ENCODE measurements around the gene APLNR.
"Not testable (repeated sequence)": the region's sequence is repeated elsewhere in the genome, so short reads cannot be mapped to it uniquely, and the experiment has no call there.

The APLNR gene
- total RNA-seq = 0 reads per million in 3 experiments

DNA sequence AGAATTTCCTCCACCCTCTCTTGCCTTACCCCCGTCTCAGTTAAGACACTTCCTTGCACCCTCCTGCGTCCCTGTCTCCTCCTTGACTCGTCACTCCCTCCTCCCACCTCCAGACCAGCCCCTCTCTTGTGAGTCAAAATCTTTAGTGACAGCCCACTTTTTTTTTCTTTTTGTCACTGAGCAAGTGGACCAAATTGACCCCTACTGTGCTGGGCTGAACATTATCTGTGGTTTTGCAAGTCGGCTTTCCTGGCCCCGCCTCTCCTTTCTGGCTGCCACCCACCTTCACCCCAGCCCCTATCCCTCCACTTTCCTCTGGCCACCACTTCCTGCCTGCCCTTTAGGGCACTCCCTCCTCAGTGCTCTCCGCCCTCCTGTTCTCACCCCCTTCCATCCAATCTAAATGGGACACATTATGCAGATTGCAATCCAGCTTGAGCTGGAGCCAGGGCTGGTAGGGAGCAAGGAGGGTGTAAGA lies at the start of gene APLNR:
Gene APLNR, minus strand, starts transcription at position 47 of the 478 bp plus-strand sequence. CDS start 246 bp downstream, outside the sequence.
- DNase-seq = no peak

DNA sequence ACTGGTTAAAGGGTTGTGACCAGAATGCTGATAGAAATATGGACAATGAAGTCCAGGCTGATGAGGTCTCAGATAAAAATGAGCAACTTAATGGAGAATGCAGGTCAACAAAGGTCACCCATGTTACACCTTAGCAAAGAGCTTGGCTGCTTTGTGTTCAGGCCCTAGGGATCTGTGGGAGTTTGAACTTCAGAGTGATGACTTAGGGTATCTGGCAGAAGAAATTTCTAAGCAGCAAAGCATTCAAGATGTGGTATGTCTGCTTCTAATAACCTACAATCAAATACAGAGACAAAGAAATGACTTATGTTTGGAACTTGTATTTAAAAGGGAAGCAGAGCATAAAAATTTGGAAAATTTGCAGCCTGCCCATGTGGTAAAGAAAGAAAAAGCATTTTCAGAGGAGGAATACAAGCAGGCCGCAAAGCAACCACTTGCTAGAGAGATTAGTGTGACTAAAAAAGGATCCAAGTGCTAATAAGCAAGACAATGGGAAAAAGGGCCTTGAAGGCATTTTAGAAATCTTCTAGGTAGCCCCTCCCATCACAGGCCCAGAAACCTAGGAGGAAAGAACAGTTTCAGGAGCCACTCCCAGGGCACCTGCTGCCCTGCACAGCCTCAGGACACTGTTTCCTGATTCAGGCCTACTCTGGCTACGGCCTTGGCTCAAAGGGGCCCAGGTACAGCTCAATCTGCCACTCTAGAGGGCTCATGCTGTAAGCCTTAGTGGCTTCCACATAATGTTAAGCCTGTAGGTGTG lies 46.4 kb upstream of the APLNR start:
- no peak for DNase-seq

DNA sequence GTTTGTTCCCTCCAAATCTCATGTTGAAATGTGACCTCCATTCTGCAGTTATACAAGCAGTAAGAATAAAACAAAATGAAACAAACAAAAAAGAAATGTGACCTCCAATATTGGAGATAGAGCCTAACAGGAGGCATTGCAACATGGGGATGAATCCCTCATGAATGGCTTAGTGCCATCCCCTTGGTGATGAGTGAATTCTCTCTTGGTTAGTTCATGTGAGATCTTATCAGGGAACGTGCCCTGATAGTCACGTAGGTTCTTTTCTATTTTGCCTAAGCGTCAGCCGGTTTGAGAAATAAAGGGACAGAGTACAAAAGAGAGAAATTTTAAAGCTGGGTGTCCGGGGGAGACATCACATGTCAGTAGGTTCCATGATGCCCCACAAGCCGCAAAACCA lies 44.5 kb upstream of the APLNR start:
- DNase-seq = not testable (repeated sequence)

DNA sequence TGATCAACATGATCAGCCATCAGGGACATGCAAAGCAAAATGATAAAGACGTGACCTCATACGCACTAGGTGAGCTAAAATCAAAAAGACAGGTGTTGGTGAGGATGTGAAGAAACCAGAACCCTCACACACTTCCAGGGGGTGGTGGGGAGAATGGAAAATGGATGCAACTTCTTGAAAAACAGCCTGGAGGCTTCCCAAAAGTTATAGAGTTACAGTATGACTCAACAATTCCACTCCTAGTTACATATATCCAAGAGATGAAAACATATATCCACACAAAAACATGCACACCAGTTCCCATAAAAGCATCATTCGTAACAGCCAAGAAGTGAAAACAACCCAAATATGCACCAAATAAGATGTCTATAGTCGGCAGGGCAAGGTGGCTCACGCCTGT lies 42.1 kb upstream of the APLNR start:
- no peak for DNase-seq

DNA sequence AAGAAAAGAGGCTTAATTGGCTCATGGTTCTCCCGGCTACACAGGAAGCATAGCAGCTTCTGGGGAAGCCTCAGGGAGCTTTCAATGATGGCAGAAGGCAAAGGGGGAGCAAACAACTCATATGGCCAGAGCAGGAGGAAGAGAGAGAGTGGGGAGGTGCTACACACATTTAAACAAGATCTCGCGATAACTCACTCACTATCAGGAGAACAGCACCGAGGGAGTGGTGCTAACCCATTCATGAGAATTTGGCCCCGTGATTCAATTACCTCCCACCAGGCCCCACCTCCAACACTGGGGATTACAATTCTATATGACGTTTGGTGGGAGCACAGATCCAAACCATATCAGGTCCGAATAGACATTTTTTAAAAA lies 41.7 kb upstream of the APLNR start:
- DNase-seq = no peak

DNA sequence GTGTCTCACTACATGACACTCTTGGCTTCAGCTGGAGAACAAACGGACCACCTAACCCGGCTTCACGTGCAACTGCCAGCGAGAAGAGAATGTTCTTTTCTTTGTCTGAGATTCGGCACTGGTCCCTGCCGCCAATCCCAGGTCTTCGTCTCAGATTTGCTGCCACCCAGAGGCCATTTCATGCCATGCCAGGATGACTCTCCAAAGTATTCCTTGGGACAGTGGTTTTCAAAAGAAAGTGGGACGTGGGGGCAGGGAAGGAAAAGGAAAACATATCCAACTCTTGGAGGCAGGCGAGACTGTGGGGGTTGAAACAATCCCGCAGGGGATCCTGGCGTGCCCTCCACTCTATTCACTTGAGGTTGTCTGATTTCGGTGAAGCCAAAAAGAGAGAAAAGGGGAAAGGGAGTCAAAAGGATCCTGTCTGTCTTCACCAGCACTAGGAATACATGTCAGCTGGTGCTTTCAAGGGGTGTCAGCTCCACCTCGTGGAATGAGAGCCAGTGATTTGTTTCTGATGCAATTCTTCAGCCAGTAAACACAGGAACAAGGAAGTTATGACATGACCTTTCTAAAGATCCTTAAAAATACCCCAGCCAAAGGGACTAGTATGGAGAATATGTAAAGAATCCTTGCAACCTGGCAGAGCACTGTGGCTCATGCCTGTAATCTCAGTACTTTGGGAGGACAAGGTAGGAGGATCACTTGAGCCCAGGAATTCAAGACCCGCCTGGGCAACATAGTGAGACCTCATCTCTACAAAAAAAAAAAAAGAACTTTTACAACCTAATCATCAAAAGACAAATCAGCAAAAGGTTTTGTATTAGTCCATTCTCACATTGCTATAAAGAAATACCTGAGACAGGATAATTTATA lies 41.0 kb upstream of the APLNR start:
- DNase-seq = no peak

DNA sequence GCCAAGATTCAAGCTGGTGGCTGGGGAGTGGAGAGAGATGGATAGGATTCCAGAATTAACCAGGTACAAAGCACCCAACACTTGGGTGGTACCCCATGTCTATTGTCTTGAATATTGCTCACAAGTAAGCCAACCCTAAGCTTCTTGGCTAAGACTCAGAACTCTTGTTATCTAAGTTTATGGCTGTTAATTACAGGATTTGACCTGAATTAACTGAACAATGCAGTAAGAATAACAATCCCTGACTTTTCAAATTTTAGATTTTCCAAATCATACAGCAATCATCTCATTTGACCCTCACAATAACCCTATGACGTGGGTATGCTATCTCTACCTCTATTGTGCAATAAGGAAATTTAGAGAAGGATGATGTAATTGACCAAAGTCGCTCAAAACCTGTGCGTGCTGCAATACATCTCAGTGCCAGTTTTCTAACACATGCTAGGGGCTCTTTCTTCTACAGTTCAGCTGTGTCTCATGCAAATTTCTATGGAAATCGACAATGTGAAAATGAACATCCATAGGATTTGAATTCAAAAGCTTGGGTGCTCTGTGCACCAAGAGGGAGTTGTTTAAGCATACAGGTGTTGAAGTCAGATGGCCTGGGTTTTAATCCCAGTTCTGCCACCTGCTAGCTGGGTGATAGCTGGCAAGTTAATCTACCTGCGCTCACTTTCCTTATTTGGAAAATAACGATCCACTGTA lies 40.1 kb upstream of the APLNR start:
- DNase-seq = no peak

DNA sequence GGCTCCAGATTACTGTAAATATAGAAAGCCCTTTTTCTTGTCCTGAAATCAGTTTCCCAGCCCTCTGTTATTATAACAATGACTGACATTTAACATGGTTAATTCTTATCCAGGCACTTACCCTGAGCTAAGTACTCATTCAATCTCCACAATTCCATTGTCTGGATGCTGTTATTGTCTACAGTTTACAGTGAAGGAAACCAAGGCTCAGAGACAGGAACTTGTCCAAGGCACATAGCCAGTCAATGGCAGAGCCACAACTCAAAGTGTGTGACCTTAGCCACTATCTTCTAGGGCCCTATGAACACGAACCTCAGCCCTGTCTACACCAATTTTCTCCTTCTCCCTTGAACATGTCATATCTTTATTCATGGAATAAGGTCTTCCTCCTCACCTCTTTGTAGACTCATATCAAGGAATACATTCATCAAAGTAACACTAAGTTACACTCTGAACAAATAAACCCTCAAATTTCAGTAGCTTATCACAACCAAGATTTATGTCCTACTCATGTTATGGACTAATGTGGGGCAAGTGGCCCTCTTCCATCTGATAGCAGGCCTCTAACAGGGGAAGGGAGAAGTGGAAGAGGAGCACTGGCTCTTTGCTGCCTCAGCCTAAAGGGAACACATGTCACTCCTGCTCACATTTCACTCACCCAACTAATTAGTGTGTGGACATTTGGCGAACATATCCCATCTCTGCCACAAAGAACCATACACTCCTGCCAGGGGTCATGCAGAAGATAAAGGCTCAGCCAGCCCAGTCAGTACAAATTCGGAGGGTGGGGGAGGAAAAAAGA lies 39.3 kb upstream of the APLNR start:
- no peak for DNase-seq

DNA sequence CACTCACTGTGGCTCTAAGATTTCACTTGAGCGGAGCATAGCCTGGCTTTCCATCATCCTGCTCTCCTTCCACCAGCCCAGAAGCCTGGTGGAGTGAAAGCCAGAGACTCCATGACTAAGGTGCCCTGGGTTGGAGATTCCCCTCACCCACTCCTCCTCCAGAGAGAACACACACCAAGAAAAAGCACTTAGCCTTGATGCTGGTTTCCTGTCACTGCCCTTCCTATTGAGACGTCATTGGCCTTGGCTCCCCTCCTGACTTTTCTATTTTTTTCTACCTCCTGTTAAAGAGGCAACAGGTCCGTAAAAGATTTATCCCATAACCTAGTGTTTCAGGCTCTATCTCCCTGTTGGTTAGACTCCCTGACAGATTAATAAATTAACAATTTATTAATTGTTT lies 38.5 kb upstream of the APLNR start:
- no peak for DNase-seq

DNA sequence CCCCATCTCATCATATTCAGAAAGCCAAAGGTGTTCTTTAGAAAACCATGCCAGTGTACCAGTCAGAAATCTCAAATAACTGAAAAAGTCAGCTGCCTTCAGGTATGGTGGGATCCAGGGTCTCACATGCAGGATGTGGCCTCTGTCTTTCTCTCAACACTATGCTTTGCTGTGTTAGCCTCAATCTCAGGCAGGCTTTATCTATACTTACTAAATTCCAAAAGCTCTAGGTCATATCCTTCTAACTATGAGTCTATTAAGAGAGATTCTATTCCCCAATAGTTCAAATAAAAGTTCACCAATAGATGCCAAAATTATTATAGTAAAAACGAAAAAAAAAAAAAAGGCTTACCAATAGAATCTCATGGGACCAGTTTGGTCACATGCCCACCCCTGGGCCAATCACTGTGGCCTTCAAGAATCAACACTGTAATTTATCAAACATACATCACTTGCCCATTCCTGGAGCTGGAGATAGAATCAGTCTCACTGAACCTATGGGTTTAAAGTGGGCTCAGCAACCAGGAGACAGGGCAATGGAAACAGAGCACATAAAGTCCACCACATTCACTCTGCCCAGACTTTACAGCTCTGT lies 38.0 kb upstream of the APLNR start:
- no peak for DNase-seq

DNA sequence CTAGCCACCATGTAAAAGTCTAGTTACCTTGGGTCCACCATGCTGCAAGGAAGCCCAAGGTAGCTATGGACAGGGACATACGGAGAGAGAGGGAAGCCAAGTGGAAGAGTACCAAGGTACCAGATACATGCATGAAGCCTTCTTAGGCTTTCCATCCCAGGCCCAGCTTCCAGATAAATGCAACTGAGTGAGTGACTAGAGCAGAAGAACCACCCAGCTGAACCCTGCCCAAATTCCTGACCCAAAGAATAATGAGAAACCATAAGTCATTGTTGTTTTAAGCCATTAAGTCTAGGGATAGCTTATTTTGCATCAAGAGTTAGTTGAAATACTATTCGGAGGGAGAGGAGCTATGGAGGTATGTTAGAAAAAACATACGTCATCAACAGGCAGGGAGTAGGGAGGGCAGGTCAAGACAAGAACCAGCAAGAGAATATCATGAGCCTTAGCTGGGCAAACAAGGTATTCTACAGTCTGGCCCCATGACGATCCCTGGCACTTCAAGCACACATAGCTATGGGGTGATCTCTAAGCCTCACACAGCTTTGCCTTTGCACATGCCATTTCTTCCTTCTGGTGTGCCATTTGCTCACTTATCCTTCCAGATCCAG lies 36.5 kb upstream of the APLNR start:
- no peak for DNase-seq

DNA sequence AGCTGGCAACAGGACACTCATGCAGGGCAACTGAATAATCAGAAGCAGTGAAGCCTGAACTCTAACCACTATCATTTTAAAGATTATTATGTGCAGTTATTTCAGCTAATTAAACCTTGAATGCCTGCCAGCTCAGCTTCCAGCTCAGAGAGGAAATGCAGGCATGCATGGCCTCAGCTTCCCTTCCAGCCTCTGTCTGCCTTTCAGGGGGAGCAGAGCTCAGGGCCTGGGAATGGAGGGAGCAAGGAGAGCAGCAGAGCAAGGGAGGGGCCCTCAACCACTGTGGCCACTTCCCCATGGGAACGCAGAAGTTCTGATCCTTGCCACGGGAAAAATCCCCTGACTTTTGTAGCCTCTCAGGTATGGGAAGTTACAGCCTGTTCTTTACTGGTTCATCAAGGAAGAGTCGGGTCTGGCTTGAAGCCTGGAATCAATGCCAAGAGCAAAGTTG lies 32.5 kb upstream of the APLNR start:
- DNase-seq = no peak

DNA sequence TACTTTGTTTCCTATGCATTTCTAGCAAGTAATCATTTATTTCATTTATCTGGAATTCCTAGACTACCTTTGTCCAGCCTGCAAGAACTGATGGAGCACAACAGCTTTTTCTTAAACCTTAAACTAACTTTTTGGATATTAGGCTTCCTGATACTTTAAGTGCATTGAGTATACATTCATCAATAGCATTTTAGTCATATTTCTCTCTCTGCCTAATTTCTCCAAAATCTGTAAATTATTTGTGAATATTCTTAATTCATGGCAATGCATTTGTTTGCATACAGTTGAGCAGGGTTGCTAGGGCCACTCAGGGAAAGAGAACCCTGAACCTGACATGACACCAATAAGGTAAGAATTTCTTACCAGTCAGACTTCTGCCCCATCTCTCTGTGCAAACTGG lies 29.1 kb upstream of the APLNR start:
- no peak for DNase-seq

DNA sequence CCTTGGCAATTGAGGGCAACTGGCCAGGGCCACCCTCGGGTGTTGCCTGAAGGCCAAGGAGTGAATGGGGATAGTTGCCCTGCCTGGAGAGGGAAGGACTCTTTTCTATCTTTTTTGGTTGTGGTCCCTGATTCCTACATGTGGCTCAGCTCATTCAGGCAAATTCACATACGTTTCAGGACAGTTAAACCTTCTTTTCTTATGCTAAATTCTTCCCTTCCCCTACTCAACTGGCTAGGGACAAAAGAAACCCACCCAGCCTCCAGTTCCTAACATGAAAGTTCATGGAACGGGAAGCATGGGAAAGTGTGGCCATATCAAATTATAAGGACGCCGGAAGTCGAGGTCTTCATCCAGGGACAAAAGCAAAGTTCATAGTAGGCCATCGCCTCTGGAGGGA lies 26.3 kb upstream of the APLNR start:
- DNase-seq = no peak

DNA sequence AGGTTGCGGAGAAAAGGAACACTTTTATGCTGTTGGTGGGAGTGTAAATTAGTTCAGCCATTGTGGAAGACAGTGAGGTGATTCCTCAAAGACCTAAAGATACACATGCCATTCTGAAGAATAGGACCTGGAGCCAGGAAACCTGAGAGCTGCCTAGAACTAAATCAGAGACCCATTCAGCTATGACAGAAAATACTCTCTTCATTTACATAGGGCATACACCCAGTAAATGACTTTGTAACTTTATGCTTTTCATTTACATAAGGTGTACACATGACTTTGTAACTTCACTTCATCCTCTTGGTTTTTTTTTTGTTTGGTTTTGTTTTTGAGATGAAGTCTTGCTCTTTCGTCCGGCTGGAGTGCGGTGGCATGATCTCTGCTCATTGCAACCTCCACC lies 25.1 kb upstream of the APLNR start:
- DNase-seq = no peak

DNA sequence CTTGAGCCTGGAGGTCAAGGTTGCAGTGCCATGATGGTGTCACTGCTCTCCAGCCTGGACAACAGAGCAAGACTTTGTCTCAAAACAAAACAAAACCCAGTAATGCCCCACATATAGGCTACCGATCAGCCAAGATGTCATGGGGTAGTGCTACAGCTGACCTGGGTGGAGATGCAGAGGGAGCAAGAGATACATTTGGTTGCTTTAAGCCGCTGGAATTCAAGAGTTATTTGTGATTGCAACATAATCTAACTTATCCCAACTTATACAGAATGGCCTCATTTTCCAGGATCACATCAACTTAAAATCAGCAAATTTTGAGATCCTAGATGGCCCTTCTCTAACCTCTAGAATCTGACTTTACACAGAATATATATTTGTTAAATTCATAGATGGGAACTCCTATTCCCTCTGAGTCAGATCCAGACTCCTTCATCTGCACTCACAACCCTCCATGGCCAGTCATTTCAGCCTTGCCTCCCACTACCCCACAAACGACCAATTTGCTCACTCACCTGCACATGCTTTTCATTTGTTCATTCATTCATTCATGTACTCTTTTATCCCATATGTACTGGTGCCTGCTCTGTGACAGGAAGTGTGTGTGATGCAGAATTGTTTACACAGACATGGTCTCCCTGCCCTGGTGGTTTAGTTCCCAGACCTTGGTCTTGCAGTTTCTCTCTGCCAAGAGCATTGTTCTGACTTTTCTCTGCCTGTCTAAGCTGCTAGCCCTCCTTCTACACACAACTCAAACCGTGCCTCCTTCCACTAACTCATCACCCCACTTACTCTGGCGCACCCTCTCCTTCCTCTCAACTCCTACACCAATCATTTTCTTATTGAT lies 24.1 kb upstream of the APLNR start:
- DNase-seq = no peak

DNA sequence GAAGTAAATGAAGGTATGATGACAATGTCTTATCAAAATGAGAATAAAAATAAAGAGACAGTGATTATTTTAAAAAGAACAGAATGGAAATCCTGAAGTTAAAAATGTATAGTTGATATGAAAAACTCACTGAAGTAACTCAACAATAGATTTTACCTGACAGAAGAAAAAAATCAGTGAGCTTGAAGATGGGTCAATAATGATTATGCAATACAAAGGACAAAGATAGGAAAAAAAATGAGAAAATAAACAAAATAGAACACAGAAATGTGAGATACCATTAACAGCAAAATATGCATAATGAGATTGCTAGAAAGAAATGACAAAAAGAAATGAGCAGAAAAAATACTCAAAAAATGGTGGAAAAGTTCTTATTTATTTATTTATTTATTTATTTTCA lies 19.1 kb upstream of the APLNR start:
- DNase-seq = no peak

DNA sequence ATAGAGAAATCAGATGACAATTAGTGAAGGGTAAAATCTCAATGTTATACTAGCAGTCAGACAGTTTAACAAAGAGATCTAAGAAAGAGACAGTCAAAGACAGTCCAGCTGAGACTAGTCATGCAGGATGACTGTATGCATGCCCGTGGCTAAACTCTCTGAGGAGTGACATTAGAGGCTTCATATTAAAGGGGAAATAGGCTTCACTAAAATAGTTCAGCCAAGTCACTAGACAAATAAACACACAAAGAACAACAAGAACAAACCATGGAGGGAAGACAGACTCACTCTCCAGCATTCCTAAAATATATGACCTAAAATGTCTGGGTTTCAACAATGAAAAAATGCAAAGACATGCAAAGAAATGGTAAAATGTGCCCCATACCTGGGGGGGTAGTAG lies 18.6 kb upstream of the APLNR start:
- no peak for DNase-seq

DNA sequence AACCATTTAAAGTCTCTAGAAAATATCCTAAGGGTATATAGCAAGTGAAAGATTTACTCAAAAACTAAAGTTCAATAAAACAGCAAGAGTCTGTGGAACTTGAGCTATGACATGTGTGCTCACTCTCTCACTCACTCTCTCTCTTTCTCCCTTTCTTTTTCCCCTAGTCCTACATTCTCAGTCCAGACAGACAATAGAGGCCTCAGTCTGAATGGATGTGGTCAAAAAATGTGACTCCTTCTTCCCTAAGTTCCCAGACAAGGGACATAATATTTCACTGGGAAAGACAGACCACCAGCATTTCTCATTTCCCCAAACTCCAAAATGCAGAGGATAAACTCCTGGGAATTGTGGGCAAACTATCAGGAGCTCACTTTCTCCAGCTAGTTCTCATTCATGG lies 17.6 kb upstream of the APLNR start:
- no peak for DNase-seq

DNA sequence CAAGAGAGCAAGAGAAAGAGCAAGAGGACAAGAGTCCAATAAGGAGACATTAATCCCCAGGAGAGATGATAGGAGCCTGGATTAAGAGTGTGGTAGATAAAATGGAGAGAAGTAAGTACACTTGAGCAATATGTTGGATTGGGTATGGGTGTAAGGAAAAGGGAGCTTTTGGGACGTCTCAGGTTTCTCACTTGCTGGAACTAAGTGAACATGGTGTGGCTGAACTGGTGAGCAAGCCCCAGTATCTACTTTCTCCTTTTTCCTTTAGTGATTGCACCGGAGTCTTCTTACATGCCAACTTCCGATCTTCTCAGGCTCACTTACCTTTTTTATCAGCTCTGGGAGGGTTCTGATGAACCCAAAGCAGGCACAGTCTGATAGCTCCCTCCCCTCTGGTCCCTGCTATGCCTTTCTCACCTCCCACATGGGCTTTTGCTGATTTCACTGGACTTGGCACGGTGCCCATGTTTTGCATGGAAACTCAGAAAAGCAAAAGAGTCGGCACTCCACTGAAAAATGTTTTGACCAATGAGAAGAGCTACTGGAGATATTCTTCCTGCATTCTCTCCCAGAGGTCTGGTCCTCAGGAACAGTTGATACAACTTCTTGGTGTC lies 14.5 kb upstream of the APLNR start:
- DNase-seq = no peak

Measured in central memory CD4-positive, alpha-beta T cell (primary cell).